NCI-H69 (cell line): Measurements from ENCODE around the gene STX16.

Experiments used
- DNase-seq: peaks from one replicate; lab custom pipeline; 2025; lab: John Stamatoyannopoulos, UW

The STX16 gene

GRCh38 chr20:58650776-58651558 lies at the start of gene STX16:
STX16 (plus strand) TSS chr20:58651283; CDS start chr20:58652007, 724 bp downstream.
- peak; percentile 90 for DNase-seq

GRCh38 chr20:58602124-58602523 lies 49.0 kb upstream of the STX16 start:
- no peak for DNase-seq

GRCh38 chr20:58603721-58604120 lies 47.4 kb upstream of the STX16 start:
- no peak for DNase-seq

- DNase-seq = peak; percentile 25
Measured at GRCh38 chr20:58604128-58604881, 46.8 kb upstream of the STX16 start.

- no peak for DNase-seq
Measured at GRCh38 chr20:58605292-58606065, 45.6 kb upstream of the STX16 start.

GRCh38 chr20:58606184-58606583 lies 44.9 kb upstream of the STX16 start:
- DNase-seq = no peak

GRCh38 chr20:58608096-58608840 lies 42.8 kb upstream of the STX16 start:
- no peak for DNase-seq

- no peak for DNase-seq
Measured at GRCh38 chr20:58609026-58609425, 42.1 kb upstream of the STX16 start.

- no peak for DNase-seq
Measured at GRCh38 chr20:58610071-58610800, 40.8 kb upstream of the STX16 start.

GRCh38 chr20:58610811-58611210 lies 40.3 kb upstream of the STX16 start:
- DNase-seq = no peak

GRCh38 chr20:58611236-58612030 lies 39.6 kb upstream of the STX16 start:
- DNase-seq = no peak

GRCh38 chr20:58612121-58612691 lies 38.9 kb upstream of the STX16 start:
- no peak for DNase-seq

- DNase-seq = no peak
Measured at GRCh38 chr20:58613061-58613854, 37.8 kb upstream of the STX16 start.

GRCh38 chr20:58614366-58614765 lies 36.7 kb upstream of the STX16 start:
- DNase-seq = no peak

GRCh38 chr20:58614984-58615760 lies 35.9 kb upstream of the STX16 start:
- peak; percentile 11 for DNase-seq

- DNase-seq = no peak
Measured at GRCh38 chr20:58616411-58616810, 34.7 kb upstream of the STX16 start.

GRCh38 chr20:58617158-58617557 lies 33.9 kb upstream of the STX16 start:
- DNase-seq = no peak

GRCh38 chr20:58618351-58619076 lies 32.6 kb upstream of the STX16 start:
- DNase-seq = no peak
